GM12874 (cell line): ENCODE results near the gene RAB30.

ENCODE experiments used
- TF ChIP-seq, protein P1 (sequence below): IDR thresholded peaks from 2 replicates; pipeline ENCODE4 v1.5.1; 2011; ENCODE audit warnings: low read depth, mild to moderate bottlenecking, control low read depth, low read length, moderate library complexity; ENCODE audit not compliant: insufficient read depth

The RAB30 gene

DNA sequence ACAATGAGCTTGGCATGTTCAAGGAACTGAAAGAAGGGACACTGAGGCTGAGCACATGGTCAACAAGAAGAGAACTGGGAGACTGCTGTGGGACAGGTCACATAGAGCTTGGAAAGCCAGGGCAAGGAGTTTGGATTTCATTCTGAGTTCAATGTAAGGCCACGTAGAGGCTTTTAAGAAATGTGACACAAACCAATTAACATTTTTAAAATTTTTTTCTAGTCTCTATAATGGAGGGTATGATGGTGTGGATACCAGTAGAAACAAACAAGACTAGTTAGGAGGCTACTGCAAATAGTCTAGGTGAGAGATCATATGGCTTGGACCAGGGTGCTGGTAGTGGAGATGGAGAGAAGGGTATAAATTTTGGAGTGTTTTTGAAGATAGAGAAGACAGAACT is 56.7 kb downstream of the RAB30 start:
- TF ChIP-seq, protein P1, sequence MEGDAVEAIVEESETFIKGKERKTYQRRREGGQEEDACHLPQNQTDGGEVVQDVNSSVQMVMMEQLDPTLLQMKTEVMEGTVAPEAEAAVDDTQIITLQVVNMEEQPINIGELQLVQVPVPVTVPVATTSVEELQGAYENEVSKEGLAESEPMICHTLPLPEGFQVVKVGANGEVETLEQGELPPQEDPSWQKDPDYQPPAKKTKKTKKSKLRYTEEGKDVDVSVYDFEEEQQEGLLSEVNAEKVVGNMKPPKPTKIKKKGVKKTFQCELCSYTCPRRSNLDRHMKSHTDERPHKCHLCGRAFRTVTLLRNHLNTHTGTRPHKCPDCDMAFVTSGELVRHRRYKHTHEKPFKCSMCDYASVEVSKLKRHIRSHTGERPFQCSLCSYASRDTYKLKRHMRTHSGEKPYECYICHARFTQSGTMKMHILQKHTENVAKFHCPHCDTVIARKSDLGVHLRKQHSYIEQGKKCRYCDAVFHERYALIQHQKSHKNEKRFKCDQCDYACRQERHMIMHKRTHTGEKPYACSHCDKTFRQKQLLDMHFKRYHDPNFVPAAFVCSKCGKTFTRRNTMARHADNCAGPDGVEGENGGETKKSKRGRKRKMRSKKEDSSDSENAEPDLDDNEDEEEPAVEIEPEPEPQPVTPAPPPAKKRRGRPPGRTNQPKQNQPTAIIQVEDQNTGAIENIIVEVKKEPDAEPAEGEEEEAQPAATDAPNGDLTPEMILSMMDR, result no peak

DNA sequence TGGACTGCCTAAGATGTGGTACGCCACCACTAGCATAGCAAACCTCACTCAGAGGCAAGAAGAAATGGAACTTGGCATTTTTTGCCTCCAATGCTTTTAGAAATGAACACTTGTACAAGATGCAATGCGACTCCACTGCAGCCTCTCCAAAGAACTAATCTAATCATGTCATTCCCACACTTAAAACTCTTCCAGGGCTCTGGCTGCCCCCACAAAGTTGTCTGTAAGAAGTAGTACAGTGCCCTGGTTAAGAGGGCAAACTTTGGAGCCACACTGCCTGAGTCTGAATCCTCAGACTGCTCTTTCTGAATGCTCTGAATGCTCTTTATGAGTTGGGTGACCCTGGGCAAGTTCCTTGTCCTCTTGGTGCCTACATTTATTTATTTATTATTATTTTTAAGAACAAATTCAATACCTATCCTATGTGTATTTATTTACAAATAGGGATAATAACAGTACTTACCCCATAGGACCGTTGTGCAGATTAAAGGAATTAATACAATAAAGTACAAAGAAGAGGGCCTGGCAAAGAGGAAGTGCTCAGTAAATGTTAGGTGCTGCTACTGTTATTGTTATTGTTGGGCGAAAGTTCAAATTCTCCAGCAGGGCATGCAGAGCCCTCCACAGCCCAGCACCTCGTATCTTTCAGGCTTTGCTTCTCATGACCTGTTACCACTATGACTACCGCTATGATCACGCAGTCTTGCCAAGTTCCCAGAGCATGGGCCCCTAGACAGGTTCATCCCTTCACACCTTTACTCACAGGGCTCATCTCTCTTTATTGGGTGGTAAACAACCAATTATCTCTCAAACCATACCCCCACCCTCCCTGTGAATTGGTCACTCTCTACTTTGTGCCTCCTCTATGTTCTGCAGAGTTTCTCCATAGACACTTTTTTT is 59.3 kb downstream of the RAB30 start:
- TF ChIP-seq, protein P1, result no peak

- TF ChIP-seq, protein P1, result no peak
These were observed 60.1 kb downstream of the RAB30 start for GRCh38 chr11:83011333-83012167.

DNA sequence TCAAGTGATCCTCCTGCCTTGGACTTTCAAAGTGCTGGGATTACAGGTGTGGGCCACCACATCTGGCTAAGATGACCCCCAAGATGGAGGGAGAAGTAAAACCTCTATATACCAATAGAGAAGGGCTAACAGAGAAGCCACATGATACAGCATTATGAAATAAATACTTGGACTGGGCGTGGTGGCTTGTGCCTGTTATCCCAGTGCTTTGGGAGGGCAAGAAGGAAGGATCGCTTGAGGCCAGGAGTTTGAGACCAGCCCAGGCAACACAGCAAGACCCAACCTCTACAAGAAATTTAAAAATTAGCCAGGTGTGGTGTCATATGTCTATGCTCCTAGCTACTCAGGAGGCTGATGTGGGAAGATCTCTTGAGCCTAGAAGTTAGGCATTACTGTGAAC is 61.7 kb downstream of the RAB30 start:
- TF ChIP-seq, protein P1, result no peak

DNA sequence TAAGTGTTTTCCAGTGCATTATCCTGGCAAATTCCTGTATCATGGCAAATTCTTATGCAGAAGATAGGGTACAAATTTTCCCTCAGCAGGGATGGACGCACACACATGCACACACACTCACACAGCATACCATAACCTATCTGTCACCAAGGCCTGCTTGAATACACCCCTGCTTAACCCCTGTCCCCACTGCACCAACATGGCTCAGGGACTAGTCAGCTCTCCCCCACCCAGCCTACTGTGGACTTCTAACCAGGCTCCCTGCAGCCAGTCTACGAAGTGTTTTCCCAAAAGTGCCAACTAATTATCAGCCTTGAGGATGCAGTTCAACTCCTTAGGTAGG is 63.1 kb downstream of the RAB30 start:
- TF ChIP-seq, protein P1, result no peak

DNA sequence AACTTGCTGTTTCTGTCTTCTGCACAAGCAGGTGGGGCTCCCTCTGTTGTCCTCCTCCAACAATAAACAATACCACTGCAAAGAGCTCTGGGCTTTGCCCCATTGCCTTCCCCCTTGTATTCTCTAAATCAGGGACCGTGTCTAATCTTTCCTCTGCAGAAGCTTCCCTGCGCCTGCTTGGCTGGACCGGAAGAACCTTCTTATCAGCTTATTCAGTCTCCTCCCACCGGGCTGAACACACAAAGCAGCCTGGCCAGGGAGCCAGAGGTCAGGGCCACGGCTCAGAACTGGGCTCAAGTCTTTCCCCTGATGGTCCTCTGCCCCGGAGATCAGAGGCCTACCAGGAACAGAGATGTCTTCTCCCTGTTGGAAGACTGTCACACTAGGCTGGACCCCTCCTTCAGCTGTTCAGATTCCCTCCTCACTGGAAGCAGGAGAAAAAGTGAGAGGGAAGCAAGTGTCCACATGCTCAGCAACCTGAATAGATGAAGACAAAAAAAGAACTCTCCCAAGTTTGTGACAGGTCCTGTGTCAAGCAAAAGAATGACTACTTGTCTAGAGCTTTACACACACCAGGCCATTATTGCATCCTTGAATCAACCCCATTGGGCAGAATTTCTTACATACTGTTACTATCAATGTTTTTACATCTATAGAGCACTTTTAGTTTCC is 63.7 kb downstream of the RAB30 start:
- TF ChIP-seq, protein P1, result 0 out of 2 replicates have a peak, but pooled peaks have one; percentile 6

DNA sequence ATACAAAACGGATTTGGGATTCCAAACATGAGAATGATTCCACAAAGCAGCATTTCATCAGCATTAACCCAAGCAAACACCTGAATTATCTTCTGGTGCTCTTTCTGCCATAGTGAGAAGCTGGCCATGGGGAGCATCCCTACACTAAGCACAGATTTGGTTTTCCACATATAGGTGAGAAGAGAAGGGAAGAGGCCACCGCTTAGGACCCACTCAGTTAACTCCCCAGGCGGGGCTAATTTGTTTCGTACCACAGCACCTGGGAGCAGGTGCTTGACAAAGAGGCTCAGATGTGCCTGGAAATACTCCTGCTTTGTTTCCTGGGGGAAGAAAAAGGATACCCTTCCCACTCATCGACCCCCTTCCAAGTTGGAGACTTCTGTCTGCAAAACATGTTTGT is 64.2 kb downstream of the RAB30 start:
- TF ChIP-seq, protein P1, result no peak
